Mucosa of stomach (tissue), 1 donor: ENCODE results near the gene LRRC49.

Experiments
- H3K27me3 ChIP-seq: one replicate; pipeline ENCODE4 v1.7.0; 2013; ENCODE audit warnings: mild to moderate bottlenecking, low read length; ENCODE audit not compliant: control insufficient read depth, insufficient read depth
- H3K36me3 ChIP-seq: one replicate; pipeline ENCODE4 v1.7.0; 2013; ENCODE audit warnings: low read length; ENCODE audit not compliant: control insufficient read depth, insufficient read depth
- H3K4me1 ChIP-seq: one replicate; pipeline ENCODE4 v1.7.0; 2013; ENCODE audit warnings: mild to moderate bottlenecking, low read length; ENCODE audit not compliant: control insufficient read depth, insufficient read depth
- H3K4me3 ChIP-seq: one replicate; pipeline ENCODE4 v1.7.0; 2013; ENCODE audit warnings: low read length
- H3K9ac ChIP-seq: one replicate; pipeline ENCODE4 v1.7.0; 2013; ENCODE audit warnings: mild to moderate bottlenecking, low read length, moderate library complexity
- H3K9me3 ChIP-seq: one replicate; pipeline ENCODE4 v1.7.0; 2013; ENCODE audit warnings: mild to moderate bottlenecking, low read length, moderate library complexity; ENCODE audit not compliant: control insufficient read depth
- donor health status: Pancreatic carcinoma.

The LRRC49 gene, protein sequence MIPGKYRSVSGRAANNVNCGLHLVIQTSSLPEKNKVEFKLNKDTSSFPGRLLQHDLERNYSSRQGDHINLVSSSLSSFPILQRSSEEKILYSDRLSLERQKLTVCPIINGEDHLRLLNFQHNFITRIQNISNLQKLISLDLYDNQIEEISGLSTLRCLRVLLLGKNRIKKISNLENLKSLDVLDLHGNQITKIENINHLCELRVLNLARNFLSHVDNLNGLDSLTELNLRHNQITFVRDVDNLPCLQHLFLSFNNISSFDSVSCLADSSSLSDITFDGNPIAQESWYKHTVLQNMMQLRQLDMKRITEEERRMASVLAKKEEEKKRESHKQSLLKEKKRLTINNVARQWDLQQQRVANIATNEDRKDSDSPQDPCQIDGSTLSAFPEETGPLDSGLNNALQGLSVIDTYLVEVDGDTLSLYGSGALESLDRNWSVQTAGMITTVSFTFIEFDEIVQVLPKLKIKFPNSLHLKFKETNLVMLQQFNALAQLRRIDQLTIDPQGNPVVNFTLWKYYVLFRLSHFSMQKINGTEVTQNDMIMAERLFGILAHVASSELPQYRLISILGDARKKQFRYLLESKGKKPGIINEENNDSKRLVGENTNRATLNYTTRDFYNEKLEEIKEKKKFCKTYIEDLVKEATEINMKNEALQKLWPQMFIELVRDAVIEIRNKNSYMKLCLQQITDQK

DNA sequence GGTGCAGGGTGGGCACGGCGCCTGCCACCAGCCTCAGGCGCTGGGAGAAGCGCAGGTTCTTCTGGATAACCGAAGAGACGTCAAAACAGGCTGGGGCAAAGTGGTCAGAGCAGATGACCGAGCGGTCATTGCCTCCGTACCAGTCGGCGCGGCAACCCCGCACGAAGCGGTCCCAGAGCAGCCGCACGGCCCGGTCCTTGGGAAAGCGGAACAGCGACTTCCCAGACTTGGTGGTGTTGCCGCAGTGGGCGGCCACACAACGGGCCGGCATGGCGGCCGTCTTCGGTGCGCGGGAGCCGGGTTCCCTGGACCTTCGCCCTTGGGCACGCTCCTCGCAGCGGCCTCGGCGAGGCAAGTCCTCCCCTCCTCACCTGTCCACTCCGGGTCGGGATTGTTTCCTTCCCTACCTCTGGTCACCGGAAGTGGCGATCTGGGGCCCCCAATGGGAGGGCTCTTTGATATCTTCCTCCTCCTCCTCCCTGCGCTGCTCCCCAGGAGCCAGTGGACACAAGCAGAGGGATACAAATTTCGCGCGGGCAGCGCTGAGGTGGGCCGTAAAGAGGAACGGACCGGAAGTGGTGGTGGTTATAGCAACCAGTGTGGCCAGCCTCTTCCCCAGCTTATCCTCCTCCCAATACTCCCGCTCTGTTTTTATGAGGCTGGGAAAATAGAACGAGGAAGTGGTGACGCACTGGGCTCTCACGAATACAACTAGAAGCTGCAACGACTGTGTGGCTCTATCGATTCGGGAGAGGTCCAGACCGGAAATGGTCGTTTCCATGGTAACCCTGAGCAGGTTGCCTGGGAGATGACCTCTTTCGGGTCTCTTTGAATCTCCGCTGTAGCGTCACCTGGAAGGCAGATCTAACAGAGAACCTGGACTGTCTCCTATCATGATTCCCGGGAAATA lies at the start of gene LRRC49, which contains the start of gene THAP10:
Gene LRRC49, plus strand, starts transcription at position 825 of the 910 bp plus-strand sequence. Its CDS starts 69 bp downstream, at position 894.
Gene THAP10, minus strand, starts transcription at position 432 of the 910 bp plus-strand sequence. Its CDS starts 161 bp downstream, at position 271.
- peak within 1 kb of the TSS; percentile 99 for H3K4me3 ChIP-seq
- no peaks in the 10 kb centered on the region for H3K27me3 ChIP-seq
- H3K36me3 ChIP-seq: no peaks in the 10 kb centered on the region
- H3K9ac ChIP-seq: peak within 1 kb of the TSS; percentile 72
- H3K9me3 ChIP-seq: no peaks in the 10 kb centered on the region
- H3K4me1 ChIP-seq: peaks cover 3% of the 10 kb centered on the region

DNA sequence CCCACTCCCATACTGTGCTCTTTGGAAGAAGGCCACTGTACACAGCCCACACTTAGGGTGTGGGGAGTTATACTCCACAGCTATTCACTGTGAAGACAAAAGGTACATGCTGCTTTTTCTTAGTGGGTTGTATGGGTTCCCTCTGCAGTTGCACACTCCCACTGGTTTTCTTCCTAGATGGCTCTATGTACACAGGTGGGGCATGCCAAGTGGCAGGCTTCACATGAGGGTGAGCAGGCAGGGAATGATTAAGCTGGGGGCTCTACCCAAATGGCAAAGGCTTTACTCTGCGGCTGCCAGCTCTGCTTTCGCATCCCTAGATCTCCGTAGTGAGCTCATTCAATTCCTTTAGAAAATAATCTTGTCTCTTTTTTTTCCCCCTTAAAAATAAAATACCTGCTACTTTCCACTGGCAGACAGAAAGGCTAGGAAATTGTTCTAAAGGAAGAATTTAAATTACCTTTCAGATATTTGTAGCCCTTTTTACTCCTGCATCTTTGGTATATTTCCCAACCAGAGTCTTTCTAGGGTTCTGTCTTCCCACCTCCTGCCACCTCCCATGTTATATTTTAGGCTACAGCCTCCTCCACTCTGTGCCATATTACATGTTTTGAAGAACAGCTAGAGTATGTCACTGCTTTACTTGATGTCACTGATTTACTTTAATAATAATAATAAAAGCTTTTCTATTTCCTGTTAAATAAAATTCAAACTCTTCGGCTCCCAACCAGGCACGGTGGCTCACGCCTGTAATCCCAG lies 46.8 kb upstream of the LRRC49 start:
- Histone ChIP-seq H3K27me3 (no peaks in the 10 kb centered on the region), H3K9ac (no peak overlapping the region), H3K4me3 (no peak overlapping the region), H3K36me3 (no peaks in the 10 kb centered on the region), H3K9me3 (no peaks in the 10 kb centered on the region), H3K4me1 (no peaks in the 10 kb centered on the region)

DNA sequence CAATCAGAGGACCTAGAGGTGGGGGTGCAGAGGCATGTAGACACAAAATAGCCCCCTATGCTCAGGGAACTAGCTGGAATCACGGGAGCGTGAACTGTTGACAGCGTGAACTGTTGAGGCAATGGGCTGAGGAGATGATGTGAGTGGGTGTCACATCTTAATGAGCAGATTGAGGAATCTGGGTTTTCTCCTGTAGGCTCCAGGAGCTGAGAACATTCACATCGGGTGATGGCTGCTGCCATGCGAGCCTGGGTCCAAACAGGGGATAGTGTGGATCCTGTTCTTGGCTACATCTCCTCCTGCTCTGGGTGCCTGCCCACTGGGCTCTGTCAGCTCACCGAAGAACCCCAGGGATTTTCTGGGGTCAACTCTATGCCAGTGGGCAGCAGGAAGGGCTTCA lies 40.7 kb upstream of the LRRC49 start:
- Histone ChIP-seq H3K36me3 (no peaks in the 10 kb centered on the region), H3K9ac (no peak overlapping the region), H3K4me3 (no peak overlapping the region), H3K4me1 (no peaks in the 10 kb centered on the region), H3K9me3 (no peaks in the 10 kb centered on the region), H3K27me3 (peaks cover 31% of the 10 kb centered on the region)

DNA sequence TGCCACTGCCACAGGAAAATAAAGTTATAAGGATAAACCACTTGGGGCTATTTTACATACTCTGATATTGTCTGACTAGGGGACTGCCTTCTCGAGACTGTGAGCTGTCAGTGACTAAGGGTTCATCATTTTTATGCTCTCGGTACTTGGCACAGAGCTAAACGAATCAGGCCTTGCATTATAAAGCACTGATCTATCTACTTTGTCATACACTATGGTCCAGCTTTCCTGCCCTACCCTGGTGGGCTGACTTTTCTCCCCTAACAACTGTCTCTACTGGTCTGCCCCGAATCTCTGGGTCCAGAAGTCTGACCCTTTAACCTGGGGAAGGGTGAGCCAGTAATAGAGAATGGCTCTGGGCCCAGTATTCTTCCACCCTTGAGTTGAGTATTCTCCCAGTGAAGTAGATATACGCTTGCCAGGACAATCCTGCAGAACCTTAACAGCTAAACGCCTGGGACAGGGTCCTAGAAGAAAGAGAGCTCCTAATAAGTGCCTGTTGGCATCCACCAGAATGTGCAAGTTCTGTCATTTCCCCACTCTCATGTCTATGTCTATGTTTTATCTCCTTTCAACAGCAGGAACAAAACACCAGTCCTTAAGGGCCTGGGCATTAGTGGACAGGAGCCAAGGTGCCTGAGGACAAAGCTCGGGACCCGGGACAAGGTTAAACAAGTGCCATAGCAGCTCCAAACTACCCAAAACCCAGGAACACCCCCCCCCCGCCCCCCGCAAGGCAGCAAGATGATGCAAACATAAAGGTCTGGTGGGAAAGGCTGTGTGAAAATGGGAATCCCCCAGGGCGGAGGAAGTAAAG lies 39.9 kb upstream of the LRRC49 start:
- Histone ChIP-seq H3K9ac (no peak overlapping the region), H3K4me1 (no peaks in the 10 kb centered on the region), H3K9me3 (no peaks in the 10 kb centered on the region), H3K27me3 (peaks cover 31% of the 10 kb centered on the region), H3K4me3 (no peak overlapping the region), H3K36me3 (no peaks in the 10 kb centered on the region)

DNA sequence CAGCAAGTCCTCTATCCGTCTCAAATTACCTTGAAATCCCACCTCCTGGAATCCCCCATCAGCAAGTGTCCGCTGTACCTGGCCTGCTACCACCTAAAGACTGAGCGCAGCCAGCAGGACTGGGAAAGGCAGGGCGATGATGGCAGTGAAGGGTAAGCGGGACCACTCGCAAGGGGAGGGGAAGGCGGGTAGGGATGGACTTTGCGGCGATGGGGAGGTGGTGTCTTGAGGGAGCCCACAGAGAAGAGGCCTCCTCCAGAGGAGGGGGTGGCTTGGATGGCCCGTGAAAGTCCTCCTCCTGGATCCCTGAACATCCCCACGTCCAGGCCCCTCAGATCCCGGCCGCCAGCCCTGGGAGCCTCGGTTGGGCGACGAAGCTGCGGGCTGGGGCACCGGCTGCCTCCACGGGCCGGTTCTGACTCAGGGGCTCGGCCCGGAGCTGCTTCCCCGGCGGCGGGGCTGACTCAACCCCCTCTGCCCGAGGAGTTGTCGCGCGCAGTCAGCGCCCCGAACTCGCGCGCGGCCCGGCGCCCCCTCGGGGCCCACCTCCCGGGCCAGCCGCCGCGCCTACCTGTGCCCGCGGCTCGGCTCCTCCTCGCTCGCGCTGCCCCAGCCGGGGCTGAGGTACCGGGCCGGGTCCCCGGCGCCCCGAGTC lies 39.2 kb upstream of the LRRC49 start:
- Histone ChIP-seq H3K4me1 (no peaks in the 10 kb centered on the region), H3K36me3 (no peaks in the 10 kb centered on the region), H3K9ac (peak overlapping the region; percentile 60), H3K4me3 (no peak overlapping the region), H3K9me3 (no peaks in the 10 kb centered on the region), H3K27me3 (peaks cover 31% of the 10 kb centered on the region)

DNA sequence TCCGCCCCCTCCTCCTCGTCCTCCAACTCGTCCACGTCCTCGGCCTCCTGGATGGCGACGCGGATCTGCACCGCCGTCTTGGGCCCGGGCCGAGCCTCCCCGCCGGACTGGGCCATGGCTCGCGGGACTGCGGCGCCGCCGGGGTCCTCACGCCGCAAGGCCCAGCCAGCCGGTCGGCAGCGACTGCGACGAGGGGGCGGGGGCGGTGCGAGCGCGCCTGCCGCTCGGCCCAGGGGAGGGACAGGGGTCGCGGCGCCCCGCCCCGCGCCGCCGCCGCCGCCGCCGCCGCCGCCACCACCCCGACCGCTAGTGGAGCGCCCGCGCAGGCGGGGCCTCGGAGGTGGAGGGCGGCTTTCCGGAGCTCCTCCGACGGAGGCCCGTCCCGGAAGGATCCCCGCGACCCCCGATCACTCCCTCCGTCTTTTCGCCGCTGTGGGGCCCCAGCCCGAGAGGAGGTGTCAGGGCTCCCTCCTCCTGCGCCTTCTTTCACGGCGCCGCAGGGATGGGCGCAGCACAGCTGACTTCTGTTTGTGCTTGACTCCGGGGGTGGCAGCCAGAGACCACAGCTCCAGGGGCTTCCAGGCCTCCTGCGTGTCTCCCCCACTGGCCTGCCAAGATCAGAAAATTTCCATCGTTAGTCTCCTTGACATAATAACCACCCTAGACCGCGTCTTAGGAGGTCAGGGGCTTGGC lies 38.5 kb upstream of the LRRC49 start, which contains the start of gene LARP6:
Gene LARP6, minus strand, starts transcription at position 185 of the 693 bp plus-strand sequence. Its CDS starts 69 bp downstream, at position 116.
- no peak within 1 kb of the TSS for H3K4me3 ChIP-seq
- H3K9me3 ChIP-seq: no peaks in the 10 kb centered on the region
- peak within 1 kb of the TSS; percentile 60 for H3K9ac ChIP-seq
- H3K36me3 ChIP-seq: no peaks in the 10 kb centered on the region
- H3K27me3 ChIP-seq: peaks cover 31% of the 10 kb centered on the region
- H3K4me1 ChIP-seq: no peaks in the 10 kb centered on the region

DNA sequence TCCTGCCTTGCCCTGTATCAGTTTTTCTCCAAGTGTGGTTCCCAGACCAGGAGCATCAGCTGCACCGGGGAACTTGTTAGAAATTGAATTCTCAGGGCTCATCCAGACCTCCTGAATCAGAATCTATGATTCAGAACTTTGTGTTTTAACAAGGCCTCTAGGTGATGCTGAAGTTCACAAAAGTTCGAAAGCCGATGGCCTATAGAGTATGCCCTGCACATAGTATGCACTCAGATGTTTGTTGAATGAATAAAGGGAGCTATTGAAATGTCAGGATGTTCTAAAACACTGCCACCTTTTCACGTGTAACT lies 38.0 kb upstream of the LRRC49 start:
- Histone ChIP-seq H3K27me3 (peaks cover 35% of the 10 kb centered on the region), H3K36me3 (no peaks in the 10 kb centered on the region), H3K9me3 (no peaks in the 10 kb centered on the region), H3K9ac (peak overlapping the region; percentile 56), H3K4me1 (no peaks in the 10 kb centered on the region), H3K4me3 (no peak overlapping the region)

DNA sequence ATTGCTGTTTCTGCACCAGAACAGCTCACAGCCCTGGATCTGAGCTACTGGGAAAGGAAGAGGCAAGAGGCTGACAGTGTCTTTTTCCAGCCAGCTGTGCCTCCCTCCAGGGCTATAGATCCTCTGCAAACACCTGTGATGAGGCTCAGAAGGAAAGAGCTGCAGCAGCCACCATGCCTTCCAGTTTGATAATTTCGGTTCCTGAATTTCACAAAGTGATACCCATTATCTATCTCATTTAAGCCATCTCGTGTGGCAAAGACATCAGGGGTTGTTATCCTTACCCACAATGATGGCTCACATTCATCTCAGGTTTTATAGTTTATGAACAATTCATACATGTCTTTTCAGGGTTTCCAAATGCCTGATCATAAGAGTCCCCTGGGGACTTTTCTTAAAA lies 36.9 kb upstream of the LRRC49 start:
- Histone ChIP-seq H3K36me3 (no peaks in the 10 kb centered on the region), H3K9me3 (no peaks in the 10 kb centered on the region), H3K9ac (no peak overlapping the region), H3K4me3 (no peak overlapping the region), H3K27me3 (peaks cover 35% of the 10 kb centered on the region), H3K4me1 (no peaks in the 10 kb centered on the region)

DNA sequence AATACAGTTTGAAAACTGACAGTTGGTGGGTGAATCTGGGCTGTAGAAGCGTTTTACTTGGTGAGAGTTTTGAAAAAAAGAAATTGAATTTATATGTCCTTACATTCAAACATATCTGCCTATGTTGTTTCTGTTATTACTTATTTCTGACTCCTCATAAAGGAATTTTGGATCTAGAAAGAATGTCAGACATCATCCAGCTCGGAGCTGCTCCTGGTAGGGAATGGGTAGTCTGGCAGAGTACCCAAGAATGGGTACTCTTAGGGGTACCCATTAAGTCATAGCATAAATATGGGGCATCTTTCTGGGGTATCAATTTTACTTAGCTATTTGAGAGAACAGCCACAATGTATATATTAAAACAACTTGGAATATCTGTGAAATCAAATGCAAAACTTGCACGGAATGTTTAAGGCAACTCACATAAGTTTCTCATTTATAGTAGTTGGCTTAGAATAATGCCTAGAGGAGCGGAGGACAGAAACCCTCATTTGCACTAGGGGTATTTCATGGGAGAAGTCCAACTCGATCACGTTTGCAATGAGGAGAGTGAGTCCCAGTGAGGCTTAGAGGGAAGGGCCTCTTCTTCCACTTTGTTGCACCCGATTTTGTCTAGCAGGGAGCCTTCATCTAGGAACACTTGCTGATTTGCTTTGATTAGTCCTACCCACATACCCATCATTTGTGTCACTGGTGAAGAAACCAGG lies 36.3 kb upstream of the LRRC49 start:
- Histone ChIP-seq H3K36me3 (no peaks in the 10 kb centered on the region), H3K9ac (no peak overlapping the region), H3K9me3 (no peaks in the 10 kb centered on the region), H3K4me1 (no peaks in the 10 kb centered on the region), H3K4me3 (no peak overlapping the region), H3K27me3 (peaks cover 35% of the 10 kb centered on the region)
